ENCODE measurements around the gene SMYD3.

Gene SMYD3

DNA sequence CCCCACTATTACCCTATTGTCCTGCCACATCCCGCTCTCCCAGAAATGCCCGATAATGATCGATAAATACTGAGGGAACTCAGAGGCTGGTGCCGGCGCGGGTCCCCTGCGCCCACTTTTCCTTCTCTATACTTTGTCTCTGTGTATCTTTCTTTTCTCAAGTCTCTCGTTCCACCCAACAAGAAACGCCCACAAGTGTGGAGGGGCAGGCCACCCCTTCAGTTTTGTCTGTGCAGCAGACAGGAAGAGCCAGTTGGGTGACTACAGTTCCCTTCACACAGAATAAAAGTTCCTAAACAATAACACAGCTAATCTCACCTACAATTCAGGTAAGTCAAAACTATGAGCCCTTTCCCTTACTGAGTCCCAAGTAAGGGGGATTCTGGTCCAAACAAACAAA, 423.7 kb downstream of the SMYD3 start:
- TF ChIP-seq, protein P1, sequence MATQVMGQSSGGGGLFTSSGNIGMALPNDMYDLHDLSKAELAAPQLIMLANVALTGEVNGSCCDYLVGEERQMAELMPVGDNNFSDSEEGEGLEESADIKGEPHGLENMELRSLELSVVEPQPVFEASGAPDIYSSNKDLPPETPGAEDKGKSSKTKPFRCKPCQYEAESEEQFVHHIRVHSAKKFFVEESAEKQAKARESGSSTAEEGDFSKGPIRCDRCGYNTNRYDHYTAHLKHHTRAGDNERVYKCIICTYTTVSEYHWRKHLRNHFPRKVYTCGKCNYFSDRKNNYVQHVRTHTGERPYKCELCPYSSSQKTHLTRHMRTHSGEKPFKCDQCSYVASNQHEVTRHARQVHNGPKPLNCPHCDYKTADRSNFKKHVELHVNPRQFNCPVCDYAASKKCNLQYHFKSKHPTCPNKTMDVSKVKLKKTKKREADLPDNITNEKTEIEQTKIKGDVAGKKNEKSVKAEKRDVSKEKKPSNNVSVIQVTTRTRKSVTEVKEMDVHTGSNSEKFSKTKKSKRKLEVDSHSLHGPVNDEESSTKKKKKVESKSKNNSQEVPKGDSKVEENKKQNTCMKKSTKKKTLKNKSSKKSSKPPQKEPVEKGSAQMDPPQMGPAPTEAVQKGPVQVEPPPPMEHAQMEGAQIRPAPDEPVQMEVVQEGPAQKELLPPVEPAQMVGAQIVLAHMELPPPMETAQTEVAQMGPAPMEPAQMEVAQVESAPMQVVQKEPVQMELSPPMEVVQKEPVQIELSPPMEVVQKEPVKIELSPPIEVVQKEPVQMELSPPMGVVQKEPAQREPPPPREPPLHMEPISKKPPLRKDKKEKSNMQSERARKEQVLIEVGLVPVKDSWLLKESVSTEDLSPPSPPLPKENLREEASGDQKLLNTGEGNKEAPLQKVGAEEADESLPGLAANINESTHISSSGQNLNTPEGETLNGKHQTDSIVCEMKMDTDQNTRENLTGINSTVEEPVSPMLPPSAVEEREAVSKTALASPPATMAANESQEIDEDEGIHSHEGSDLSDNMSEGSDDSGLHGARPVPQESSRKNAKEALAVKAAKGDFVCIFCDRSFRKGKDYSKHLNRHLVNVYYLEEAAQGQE (IDR thresholded peaks at IDR 0.05; ENCODE audit: insufficient read depth in 1 of 2, low read depth in 2 of 2, low read length in 2 of 2) = no peak
- TF ChIP-seq POLR2AphosphoS5 (IDR thresholded peaks at IDR 0.05; ENCODE audit: low read depth, low read length) (no peak), SIN3A (IDR thresholded peaks at IDR 0.05; ENCODE audit: borderline replicate concordance, insufficient read depth, low read length) (no peak), TAF1 (IDR thresholded peaks at IDR 0.05; ENCODE audit: borderline replicate concordance, insufficient read depth, low read length) (no peak)

DNA sequence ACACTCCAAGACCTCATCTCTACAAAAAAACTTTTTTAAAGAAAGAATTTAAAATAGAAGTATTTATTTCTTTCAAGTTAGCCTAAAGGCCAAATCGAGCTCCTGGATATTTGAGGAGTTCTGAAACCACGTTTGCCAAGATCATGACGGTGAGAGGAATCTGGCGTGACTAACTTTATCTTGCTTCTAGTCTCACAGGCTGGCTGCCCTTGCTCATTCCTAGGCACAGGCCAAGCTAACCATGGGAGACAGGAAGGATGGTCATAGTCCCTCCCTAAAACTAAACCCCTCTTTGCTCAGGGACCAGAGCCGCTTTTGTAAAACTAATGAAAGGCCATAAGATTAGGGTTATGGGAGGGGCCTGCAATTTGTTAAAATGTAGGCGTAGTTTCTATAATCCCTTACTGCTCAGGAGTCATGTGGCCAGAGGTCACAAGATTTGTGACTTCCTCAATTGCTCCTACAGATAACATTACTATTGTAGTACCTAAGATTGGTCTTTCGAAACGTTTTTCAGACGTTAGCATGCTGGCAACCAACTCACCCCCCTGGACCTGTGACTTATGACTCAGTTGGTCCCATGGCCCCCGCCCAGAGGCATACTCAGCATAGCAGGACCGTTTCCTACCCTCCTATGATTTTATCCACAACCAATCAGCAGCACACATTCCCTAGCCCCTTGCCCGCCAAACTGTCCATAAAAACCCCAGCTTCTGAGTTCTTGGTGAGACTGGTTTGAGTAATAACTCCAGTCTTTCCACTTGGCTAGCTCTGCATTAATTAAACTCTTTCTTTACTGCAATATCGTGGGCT, 425.0 kb downstream of the SMYD3 start:
- TF ChIP-seq FOXP2 (optimal IDR thresholded peaks at IDR 0.05; ENCODE audit: borderline replicate concordance, extremely low read depth, extremely low read length, insufficient read depth) (no peak), POLR2AphosphoS5 (IDR thresholded peaks at IDR 0.05; ENCODE audit: low read depth, low read length) (no peak), TAF1 (IDR thresholded peaks at IDR 0.05; ENCODE audit: borderline replicate concordance, insufficient read depth, low read length) (no peak), SIN3A (IDR thresholded peaks at IDR 0.05; ENCODE audit: borderline replicate concordance, insufficient read depth, low read length) (no peak)
- TF ChIP-seq, protein P1 (IDR thresholded peaks at IDR 0.05; ENCODE audit: insufficient read depth in 1 of 2, low read depth in 2 of 2, low read length in 2 of 2) = no peak

DNA sequence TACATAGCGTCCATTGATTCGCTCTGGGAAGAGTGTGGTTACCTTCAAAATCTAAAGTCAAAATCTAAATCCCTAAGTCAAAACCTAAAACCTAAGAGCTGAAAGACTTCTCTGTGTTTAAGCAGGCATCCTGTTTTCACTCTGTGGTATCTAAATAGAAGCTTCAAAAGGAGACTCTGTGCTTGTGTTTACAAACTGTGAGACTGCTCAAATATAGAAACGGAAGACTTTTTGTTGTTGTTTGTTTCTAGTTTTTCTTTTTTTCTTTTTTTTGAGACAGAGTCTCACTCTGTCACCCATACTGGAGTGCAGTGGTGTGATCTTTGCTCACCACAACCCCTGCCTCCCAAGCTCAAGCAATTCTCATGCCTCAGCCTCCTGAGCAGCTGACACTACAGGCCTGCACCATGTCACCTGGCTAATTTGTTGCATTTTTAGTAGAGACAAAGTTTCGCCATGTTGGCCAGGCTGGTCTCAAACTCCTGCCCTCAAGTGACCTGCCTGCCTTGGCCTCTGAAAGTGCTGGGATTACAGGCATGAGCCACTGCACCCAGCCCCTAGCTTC, 425.9 kb downstream of the SMYD3 start:
- no peak for TF ChIP-seq TAF1 (IDR thresholded peaks at IDR 0.05; ENCODE audit: borderline replicate concordance, insufficient read depth, low read length)
- no peak for TF ChIP-seq FOXP2 (optimal IDR thresholded peaks at IDR 0.05; ENCODE audit: borderline replicate concordance, extremely low read depth, extremely low read length, insufficient read depth)
- TF ChIP-seq, protein P1 (IDR thresholded peaks at IDR 0.05; ENCODE audit: insufficient read depth in 1 of 2, low read depth in 2 of 2, low read length in 2 of 2) = no peak
- no peak for TF ChIP-seq POLR2AphosphoS5 (IDR thresholded peaks at IDR 0.05; ENCODE audit: low read depth, low read length)
- no peak for TF ChIP-seq SIN3A (IDR thresholded peaks at IDR 0.05; ENCODE audit: borderline replicate concordance, insufficient read depth, low read length)

DNA sequence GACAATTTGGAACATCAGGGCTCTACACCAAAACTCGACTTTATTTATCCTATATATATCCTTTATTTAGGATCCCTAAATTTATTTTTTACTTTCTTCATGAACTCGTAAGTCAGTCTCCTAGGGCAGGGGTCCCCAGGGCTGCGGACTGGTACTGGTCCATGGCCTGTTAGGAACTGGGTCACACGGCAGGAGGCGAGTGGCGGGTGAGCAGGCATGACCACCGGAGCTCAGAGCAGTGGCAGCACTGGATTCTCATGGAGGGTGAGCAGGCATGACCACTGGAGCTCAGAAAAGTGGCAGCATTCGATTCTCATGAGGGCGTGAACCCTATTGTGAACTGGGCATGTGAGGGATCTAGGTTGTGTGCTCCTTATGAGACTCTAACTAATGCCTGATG, 427.0 kb downstream of the SMYD3 start:
- TF ChIP-seq, protein P1 (IDR thresholded peaks at IDR 0.05; ENCODE audit: insufficient read depth in 1 of 2, low read depth in 2 of 2, low read length in 2 of 2) = no peak
- TF ChIP-seq POLR2AphosphoS5 (IDR thresholded peaks at IDR 0.05; ENCODE audit: low read depth, low read length) (no peak), TAF1 (IDR thresholded peaks at IDR 0.05; ENCODE audit: borderline replicate concordance, insufficient read depth, low read length) (no peak)
